ENCODE measurements around the gene KIAA0930.

KIAA0930 gene

DNA sequence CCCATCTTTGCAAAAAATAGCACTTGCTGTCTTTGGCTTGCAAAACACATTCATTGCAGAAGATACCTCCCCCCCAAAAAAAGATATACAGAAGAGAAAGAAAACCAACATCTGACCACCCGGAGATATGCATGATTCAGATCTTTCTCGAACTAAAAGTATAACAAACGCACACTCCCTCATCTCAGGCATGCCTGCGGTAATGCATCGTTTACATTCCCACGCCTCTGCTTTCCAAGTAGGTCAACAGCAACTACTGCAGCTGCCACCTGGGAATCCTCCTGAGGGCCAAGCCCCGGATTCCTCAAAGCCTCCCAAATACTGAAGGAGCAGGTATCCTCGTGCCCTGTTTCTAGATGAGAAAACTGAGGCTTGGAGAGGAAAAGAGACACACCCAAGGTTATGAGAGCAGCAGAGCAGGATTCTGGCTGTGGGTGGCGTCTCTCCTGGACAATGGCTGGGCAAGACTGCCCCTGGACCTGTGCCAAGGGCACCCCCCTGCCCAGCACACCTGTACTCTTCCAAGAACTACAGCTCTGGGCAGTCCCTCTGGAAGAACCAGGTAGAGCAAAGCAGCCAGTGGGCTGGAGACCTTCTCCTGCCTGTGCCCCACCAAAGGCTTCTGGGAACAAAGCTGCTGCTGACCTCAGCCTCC is 38.9 kb downstream of the KIAA0930 start:
- Histone ChIP-seq H3K36me3 (peaks cover 16% of the 10 kb centered on the region), H3K4me3 (ENCODE audit: low read depth, low read length) (no peak overlapping the region), H3K9me3 (ENCODE audit: severe bottlenecking) (no peaks in the 10 kb centered on the region), H3K27ac (no peak overlapping the region), H3K27me3 (ENCODE audit: insufficient read depth, low read depth, severe bottlenecking) (no peaks in the 10 kb centered on the region)
- DNase-seq: no peak
- TF ChIP-seq, protein P1, sequence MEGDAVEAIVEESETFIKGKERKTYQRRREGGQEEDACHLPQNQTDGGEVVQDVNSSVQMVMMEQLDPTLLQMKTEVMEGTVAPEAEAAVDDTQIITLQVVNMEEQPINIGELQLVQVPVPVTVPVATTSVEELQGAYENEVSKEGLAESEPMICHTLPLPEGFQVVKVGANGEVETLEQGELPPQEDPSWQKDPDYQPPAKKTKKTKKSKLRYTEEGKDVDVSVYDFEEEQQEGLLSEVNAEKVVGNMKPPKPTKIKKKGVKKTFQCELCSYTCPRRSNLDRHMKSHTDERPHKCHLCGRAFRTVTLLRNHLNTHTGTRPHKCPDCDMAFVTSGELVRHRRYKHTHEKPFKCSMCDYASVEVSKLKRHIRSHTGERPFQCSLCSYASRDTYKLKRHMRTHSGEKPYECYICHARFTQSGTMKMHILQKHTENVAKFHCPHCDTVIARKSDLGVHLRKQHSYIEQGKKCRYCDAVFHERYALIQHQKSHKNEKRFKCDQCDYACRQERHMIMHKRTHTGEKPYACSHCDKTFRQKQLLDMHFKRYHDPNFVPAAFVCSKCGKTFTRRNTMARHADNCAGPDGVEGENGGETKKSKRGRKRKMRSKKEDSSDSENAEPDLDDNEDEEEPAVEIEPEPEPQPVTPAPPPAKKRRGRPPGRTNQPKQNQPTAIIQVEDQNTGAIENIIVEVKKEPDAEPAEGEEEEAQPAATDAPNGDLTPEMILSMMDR (IDR thresholded peaks at IDR 0.05; ENCODE audit: low read depth, low read length): no peak

DNA sequence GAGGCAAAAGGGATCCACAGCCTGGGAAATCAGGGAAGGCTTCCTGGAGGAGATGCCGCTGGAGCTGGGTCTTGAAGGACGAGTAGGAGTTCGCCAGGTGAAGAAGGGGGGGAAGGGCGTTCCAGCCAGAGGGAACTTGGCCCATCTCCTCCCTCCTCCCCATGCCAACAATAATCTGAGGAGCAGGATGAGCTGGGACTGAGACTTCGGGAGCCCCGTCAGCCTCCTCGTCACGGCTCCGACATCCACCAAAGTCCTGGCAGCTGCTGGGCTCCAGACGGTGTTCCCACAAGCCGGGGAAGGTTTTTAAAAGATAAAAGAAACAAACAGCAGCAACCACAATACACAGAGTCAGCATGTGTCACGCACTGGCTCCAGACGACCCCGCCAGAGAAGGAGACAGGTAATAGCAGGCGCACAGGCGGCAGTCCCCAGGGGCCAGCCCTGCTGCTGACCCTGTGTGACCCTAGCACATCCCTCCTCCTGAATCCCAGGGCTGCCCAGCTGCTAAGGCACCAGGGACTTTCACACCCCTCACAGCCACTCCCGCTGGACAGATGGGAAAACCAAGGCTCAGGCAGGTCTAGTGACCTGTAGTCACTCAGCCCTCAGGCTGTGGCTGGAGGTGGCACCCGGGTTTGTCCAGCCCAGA is 39.7 kb downstream of the KIAA0930 start:
- TF ChIP-seq, protein P1 (IDR thresholded peaks at IDR 0.05; ENCODE audit: low read depth, low read length): no peak
- H3K4me3 ChIP-seq (ENCODE audit: low read depth, low read length): no peak overlapping the region
- peaks cover 16% of the 10 kb centered on the region for H3K36me3 ChIP-seq
- H3K9me3 ChIP-seq (ENCODE audit: severe bottlenecking): no peaks in the 10 kb centered on the region
- no peak for DNase-seq
- H3K27me3 ChIP-seq (ENCODE audit: insufficient read depth, low read depth, severe bottlenecking): no peaks in the 10 kb centered on the region
- no peak overlapping the region for H3K27ac ChIP-seq

DNA sequence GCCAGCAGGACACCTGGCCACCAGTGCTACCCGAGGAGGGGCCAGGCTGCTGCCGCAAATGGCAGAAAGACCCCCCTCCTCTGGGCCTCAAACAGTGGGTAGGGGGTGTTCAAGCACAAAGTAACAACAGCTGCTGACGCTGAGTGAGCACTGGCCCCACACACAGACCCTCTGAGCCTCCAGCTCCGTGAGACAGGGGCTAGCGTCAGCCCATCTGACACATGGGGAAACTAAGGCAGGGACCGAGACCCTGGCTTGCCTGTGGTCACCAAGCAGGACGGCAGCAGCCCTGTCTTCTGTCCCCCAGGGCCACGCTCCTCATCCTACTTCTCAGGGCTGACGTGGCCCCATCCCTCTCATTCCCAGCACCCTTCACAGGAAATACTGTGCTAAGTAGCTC is 40.5 kb downstream of the KIAA0930 start:
- Histone ChIP-seq H3K36me3 (peaks cover 16% of the 10 kb centered on the region), H3K4me3 (ENCODE audit: low read depth, low read length) (no peak overlapping the region), H3K27me3 (ENCODE audit: insufficient read depth, low read depth, severe bottlenecking) (no peaks in the 10 kb centered on the region), H3K9me3 (ENCODE audit: severe bottlenecking) (no peaks in the 10 kb centered on the region), H3K27ac (no peak overlapping the region)
- TF ChIP-seq, protein P1 (IDR thresholded peaks at IDR 0.05; ENCODE audit: low read depth, low read length): no peak
- DNase-seq: no peak

DNA sequence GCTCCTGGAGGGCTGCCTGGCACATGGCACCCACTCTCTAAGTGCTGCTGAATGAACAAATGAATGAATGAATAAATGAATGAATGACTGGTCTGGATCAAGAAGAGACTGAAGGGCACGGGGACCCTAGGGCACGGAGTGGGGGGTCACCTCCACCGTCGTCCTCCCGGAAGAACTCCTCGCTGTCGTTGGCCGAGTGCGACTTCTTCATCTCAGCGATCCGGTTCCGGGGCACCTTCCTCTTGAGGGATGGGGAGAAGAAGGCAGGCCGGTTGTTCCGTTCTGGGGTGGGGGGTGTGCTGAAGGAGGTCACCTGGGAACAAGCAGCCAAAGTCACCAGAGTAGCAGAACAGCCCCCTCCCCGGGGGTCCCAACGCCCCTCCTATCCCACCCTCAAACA is 41.0 kb downstream of the KIAA0930 start:
- no peaks in the 10 kb centered on the region for H3K27me3 ChIP-seq (ENCODE audit: insufficient read depth, low read depth, severe bottlenecking)
- H3K36me3 ChIP-seq: peaks cover 13% of the 10 kb centered on the region
- DNase-seq: no peak
- no peak overlapping the region for H3K27ac ChIP-seq
- TF ChIP-seq, protein P1 (IDR thresholded peaks at IDR 0.05; ENCODE audit: low read depth, low read length): no peak
- H3K4me3 ChIP-seq (ENCODE audit: low read depth, low read length): no peak overlapping the region
- H3K9me3 ChIP-seq (ENCODE audit: severe bottlenecking): no peaks in the 10 kb centered on the region

DNA sequence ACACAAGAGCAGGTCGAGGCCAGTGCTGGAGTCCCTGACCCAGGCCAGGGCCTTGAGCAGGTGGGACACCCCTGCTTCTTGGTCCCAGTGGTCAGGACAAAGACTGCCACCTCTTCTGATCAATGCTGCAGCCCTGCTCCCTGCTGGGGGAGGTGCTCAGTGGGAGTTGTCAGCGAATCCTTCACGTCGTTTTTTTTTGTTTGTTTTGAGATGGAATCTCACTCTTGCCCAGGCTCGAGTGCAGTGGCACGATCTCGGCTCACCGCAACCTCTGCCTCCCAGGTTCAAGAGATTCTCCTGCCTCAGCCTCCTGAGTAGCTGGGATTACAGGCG is 42.3 kb downstream of the KIAA0930 start:
- Histone ChIP-seq H3K27ac (no peak overlapping the region), H3K9me3 (ENCODE audit: severe bottlenecking) (no peaks in the 10 kb centered on the region), H3K27me3 (ENCODE audit: insufficient read depth, low read depth, severe bottlenecking) (no peaks in the 10 kb centered on the region), H3K36me3 (peaks cover 13% of the 10 kb centered on the region), H3K4me3 (ENCODE audit: low read depth, low read length) (no peak overlapping the region)
- TF ChIP-seq, protein P1 (IDR thresholded peaks at IDR 0.05; ENCODE audit: low read depth, low read length): no peak
- DNase-seq: no peak
